ENCODE data around the gene WDR31.

Gene WDR31

GRCh38 chr9:113278840-113279239 is 61.2 kb downstream of the WDR31 start:
- no peaks in the 10 kb centered on the region for H3K27me3 ChIP-seq (ENCODE audit: control insufficient read depth, insufficient read depth, low read length)
- no peak overlapping the region for H3K4me3 ChIP-seq (ENCODE audit: low read depth, low read length)
- peaks cover 3% of the 10 kb centered on the region for H3K4me1 ChIP-seq (ENCODE audit: control insufficient read depth, insufficient read depth, low read length)
- no peaks in the 10 kb centered on the region for H3K9me3 ChIP-seq (ENCODE audit: control insufficient read depth, insufficient read depth, low read length)
- H3K9ac ChIP-seq (ENCODE audit: low read depth, low read length) = no peak overlapping the region
- H3K36me3 ChIP-seq (ENCODE audit: control insufficient read depth, insufficient read depth, low read length) = peaks cover 21% of the 10 kb centered on the region

GRCh38 chr9:113275157-113276131 is 64.6 kb downstream of the WDR31 start, which contains the start of the genes CDC26 and PRPF4:
Gene CDC26 (minus strand): TSS chr9:113275572. CDS start chr9:113272507, 3,065 bp downstream.
Gene PRPF4 (plus strand): TSS chr9:113275658. CDS start chr9:113275744, 86 bp downstream.
- Histone ChIP-seq H3K4me3 (ENCODE audit: low read depth, low read length) (peak within 1 kb of the TSS; percentile 93), H3K27me3 (ENCODE audit: control insufficient read depth, insufficient read depth, low read length) (no peaks in the 10 kb centered on the region), H3K9ac (ENCODE audit: low read depth, low read length) (peak within 1 kb of the TSS; percentile 97), H3K4me1 (ENCODE audit: control insufficient read depth, insufficient read depth, low read length) (peaks cover 3% of the 10 kb centered on the region), H3K36me3 (ENCODE audit: control insufficient read depth, insufficient read depth, low read length) (peaks cover 15% of the 10 kb centered on the region), H3K9me3 (ENCODE audit: control insufficient read depth, insufficient read depth, low read length) (no peaks in the 10 kb centered on the region)

GRCh38 chr9:113274474-113275156 is 65.5 kb downstream of the WDR31 start:
- Histone ChIP-seq H3K4me1 (ENCODE audit: control insufficient read depth, insufficient read depth, low read length) (peaks cover 3% of the 10 kb centered on the region), H3K4me3 (ENCODE audit: low read depth, low read length) (peak overlapping the region; percentile 93), H3K9ac (ENCODE audit: low read depth, low read length) (peak overlapping the region; percentile 97), H3K9me3 (ENCODE audit: control insufficient read depth, insufficient read depth, low read length) (no peaks in the 10 kb centered on the region), H3K27me3 (ENCODE audit: control insufficient read depth, insufficient read depth, low read length) (no peaks in the 10 kb centered on the region), H3K36me3 (ENCODE audit: control insufficient read depth, insufficient read depth, low read length) (peaks cover 13% of the 10 kb centered on the region)

- H3K4me1 ChIP-seq (ENCODE audit: control insufficient read depth, insufficient read depth, low read length) = peaks cover 3% of the 10 kb centered on the region
- peaks cover 13% of the 10 kb centered on the region for H3K36me3 ChIP-seq (ENCODE audit: control insufficient read depth, insufficient read depth, low read length)
- H3K4me3 ChIP-seq (ENCODE audit: low read depth, low read length) = no peak overlapping the region
- no peak overlapping the region for H3K9ac ChIP-seq (ENCODE audit: low read depth, low read length)
- no peaks in the 10 kb centered on the region for H3K9me3 ChIP-seq (ENCODE audit: control insufficient read depth, insufficient read depth, low read length)
- H3K27me3 ChIP-seq (ENCODE audit: control insufficient read depth, insufficient read depth, low read length) = no peaks in the 10 kb centered on the region
Observed at GRCh38 chr9:113269871-113270270, 70.2 kb downstream of the WDR31 start.

GRCh38 chr9:113269355-113269754 is 70.7 kb downstream of the WDR31 start:
- no peak overlapping the region for H3K9ac ChIP-seq (ENCODE audit: low read depth, low read length)
- peaks cover 3% of the 10 kb centered on the region for H3K4me1 ChIP-seq (ENCODE audit: control insufficient read depth, insufficient read depth, low read length)
- no peak overlapping the region for H3K4me3 ChIP-seq (ENCODE audit: low read depth, low read length)
- H3K9me3 ChIP-seq (ENCODE audit: control insufficient read depth, insufficient read depth, low read length) = no peaks in the 10 kb centered on the region
- peaks cover 13% of the 10 kb centered on the region for H3K36me3 ChIP-seq (ENCODE audit: control insufficient read depth, insufficient read depth, low read length)
- no peaks in the 10 kb centered on the region for H3K27me3 ChIP-seq (ENCODE audit: control insufficient read depth, insufficient read depth, low read length)

- no peaks in the 10 kb centered on the region for H3K9me3 ChIP-seq (ENCODE audit: control insufficient read depth, insufficient read depth, low read length)
- no peaks in the 10 kb centered on the region for H3K4me1 ChIP-seq (ENCODE audit: control insufficient read depth, insufficient read depth, low read length)
- H3K9ac ChIP-seq (ENCODE audit: low read depth, low read length) = no peak overlapping the region
- H3K36me3 ChIP-seq (ENCODE audit: control insufficient read depth, insufficient read depth, low read length) = peaks cover 13% of the 10 kb centered on the region
- H3K27me3 ChIP-seq (ENCODE audit: control insufficient read depth, insufficient read depth, low read length) = no peaks in the 10 kb centered on the region
- no peak overlapping the region for H3K4me3 ChIP-seq (ENCODE audit: low read depth, low read length)
Observed at GRCh38 chr9:113267911-113268566, 72.0 kb downstream of the WDR31 start.

- Histone ChIP-seq H3K9me3 (ENCODE audit: control insufficient read depth, insufficient read depth, low read length) (no peaks in the 10 kb centered on the region), H3K36me3 (ENCODE audit: control insufficient read depth, insufficient read depth, low read length) (peaks cover 13% of the 10 kb centered on the region), H3K9ac (ENCODE audit: low read depth, low read length) (no peak overlapping the region), H3K4me1 (ENCODE audit: control insufficient read depth, insufficient read depth, low read length) (no peaks in the 10 kb centered on the region), H3K27me3 (ENCODE audit: control insufficient read depth, insufficient read depth, low read length) (no peaks in the 10 kb centered on the region), H3K4me3 (ENCODE audit: low read depth, low read length) (no peak overlapping the region)
Observed at GRCh38 chr9:113266174-113266573, 73.9 kb downstream of the WDR31 start.

Measured in iPS-15b (cell line).